GM12801 (cell line): Measurements from ENCODE around the gene ST3GAL3.

Source experiments
- TF ChIP-seq, protein P1 (sequence below): IDR thresholded peaks from one replicate; pipeline ENCODE4 v1.5.1; 2011; ENCODE audit warnings: control low read depth; ENCODE audit not compliant: insufficient read length; ENCODE audit errors: extremely low read depth

ST3GAL3 gene

GRCh38 chr1:43969746-43970466 is 262.6 kb downstream of the ST3GAL3 start, which contains the start of gene DPH2:
Gene DPH2 (plus strand): TSS chr1:43970010. CDS start chr1:43970176, 166 bp downstream.
- TF ChIP-seq, protein P1, sequence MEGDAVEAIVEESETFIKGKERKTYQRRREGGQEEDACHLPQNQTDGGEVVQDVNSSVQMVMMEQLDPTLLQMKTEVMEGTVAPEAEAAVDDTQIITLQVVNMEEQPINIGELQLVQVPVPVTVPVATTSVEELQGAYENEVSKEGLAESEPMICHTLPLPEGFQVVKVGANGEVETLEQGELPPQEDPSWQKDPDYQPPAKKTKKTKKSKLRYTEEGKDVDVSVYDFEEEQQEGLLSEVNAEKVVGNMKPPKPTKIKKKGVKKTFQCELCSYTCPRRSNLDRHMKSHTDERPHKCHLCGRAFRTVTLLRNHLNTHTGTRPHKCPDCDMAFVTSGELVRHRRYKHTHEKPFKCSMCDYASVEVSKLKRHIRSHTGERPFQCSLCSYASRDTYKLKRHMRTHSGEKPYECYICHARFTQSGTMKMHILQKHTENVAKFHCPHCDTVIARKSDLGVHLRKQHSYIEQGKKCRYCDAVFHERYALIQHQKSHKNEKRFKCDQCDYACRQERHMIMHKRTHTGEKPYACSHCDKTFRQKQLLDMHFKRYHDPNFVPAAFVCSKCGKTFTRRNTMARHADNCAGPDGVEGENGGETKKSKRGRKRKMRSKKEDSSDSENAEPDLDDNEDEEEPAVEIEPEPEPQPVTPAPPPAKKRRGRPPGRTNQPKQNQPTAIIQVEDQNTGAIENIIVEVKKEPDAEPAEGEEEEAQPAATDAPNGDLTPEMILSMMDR: no peak

GRCh38 chr1:43970502-43970901 is 263.2 kb downstream of the ST3GAL3 start:
- TF ChIP-seq, protein P1: no peak

DNA sequence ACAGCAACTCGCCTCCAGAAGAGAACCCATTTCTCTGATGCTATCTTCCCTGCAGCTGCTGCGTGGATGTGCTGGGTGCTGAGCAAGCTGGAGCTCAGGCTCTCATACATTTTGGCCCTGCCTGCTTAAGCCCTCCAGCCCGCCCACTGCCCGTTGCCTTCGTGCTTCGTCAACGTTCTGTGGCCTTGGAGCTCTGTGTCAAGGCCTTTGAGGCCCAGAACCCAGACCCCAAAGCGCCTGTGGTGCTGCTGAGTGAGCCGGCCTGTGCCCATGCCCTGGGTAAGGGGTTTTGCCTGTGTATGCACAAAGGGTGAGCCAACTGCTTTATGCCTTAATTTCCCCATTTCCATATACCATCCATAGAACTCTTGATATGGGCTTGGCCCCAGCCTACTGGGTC is 263.6 kb downstream of the ST3GAL3 start:
- TF ChIP-seq, protein P1: no peak

GRCh38 chr1:43971336-43971980 is 264.1 kb downstream of the ST3GAL3 start:
- TF ChIP-seq, protein P1: no peak

GRCh38 chr1:43973981-43974442 is 266.7 kb downstream of the ST3GAL3 start:
- TF ChIP-seq, protein P1: no peak

DNA sequence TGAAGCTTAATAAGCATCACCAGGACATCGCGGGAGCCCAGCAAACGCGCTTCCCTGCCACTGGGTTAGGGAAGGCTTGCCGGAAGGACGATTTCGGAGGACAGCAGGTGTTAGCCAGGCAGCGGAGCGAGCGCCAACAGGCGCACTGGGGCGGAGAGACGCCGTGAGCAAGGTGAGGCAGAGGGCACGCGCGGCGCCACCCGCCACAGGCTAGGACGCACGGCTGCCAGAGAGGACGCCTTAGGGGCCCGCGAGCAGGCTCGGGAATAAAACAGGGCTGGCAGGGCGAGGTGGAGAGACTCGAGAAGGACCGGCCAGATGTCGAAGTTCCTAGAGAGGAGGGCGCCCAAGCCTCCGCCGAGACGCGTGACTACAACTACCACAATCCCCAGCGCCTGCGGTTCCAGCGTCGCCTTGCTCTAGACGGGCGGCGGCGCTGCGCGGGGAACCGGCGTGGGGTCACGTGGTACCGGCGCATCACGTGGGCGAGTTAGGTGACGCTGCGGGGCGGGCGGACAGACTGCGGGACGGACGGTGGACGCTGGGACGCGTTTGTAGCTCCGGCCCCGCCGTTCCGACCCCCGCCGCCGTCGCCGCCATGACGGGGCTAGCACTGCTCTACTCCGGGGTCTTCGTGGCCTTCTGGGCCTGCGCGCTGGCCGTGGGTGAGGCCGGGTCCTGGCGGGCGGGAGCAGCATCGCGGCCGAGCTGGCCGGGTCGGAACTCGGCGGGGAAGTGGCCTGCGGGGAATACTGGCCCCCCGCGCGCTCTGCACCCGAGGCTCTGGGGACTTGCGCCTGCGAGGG is 267.3 kb downstream of the ST3GAL3 start, which contains the start of gene ATP6V0B:
Gene ATP6V0B (plus strand): TSS at position 518 of the 806 bp plus-strand sequence. CDS start 81 bp downstream, at position 599.
- TF ChIP-seq, protein P1: no peak
